ENCODE data around the gene BACH1. TPM values are rescaled to one million over a fixed set of nuclear protein-coding genes. Genes with fewer than 3 reads are reported as not detected.

Gene BACH1
- total and polyA plus RNA-seq, 2 donors (not counting 1 experiment from before 2014, with no cell fraction given): 10.1 to 221 TPM

GRCh38 chr21:29379517-29380054 lies 80.9 kb downstream of the BACH1 start:
- ATAC-seq (ENCODE audit: low read depth) (no peak), DNase-seq (no peak)
- Histone ChIP-seq H3K9me3 (ENCODE audit: control extremely low read depth in 1 of 3, control insufficient read depth in 2 of 3, insufficient read depth in 1 of 3, low read length in 2 of 3) (peaks cover 0 to 3% (median 0%) of the 10 kb centered on the region in 3 donors), H3K27me3 (replicated peaks in 1 of 4; ENCODE audit: control extremely low read depth in 1 of 4, control insufficient read depth in 3 of 4, insufficient read depth in 4 of 4, low read length in 3 of 4) (no peaks in the 10 kb centered on the region), H3K4me3 (ENCODE audit: control extremely low read depth in 1 of 5, extremely low read depth in 1 of 5, insufficient read depth in 1 of 5, low read depth in 2 of 5, low read length in 4 of 5) (no peak overlapping the region), H3K79me2 (ENCODE audit: control insufficient read depth, insufficient read depth, low read length) (no peaks in the 10 kb centered on the region), H2AFZ (ENCODE audit: insufficient read depth, low read depth, low read length, poor library complexity, severe bottlenecking) (no peak overlapping the region), H3K4me1 (ENCODE audit: control insufficient read depth in 2 of 2, insufficient read depth in 2 of 2, low read length in 2 of 2) (peaks cover 0 to 8% of the 10 kb centered on the region in 2 donors), H4K20me1 (ENCODE audit: control insufficient read depth, insufficient read depth, low read length, poor library complexity, severe bottlenecking) (no peaks in the 10 kb centered on the region), H3K27ac (ENCODE audit: low read length in 2 of 2) (no peak overlapping the region), H3K4me2 (replicated peaks; ENCODE audit: low read depth, low read length, poor library complexity, severe bottlenecking) (no peak overlapping the region), H3K9ac (ENCODE audit: low read length) (no peak overlapping the region), H3K36me3 (replicated peaks in 1 of 2; ENCODE audit: control extremely low read depth in 1 of 2, control insufficient read depth in 1 of 2, extremely low read depth in 1 of 2, insufficient read depth in 2 of 2, low read length in 1 of 2) (peaks cover 0 to 2% of the 10 kb centered on the region in 2 experiments)
- H3K4me1 Mint-ChIP-seq: peaks cover 7% of the 10 kb centered on the region
- no peaks in the 10 kb centered on the region for H3K9me3 Mint-ChIP-seq (ENCODE audit: insufficient read depth)
- 91% methylated on average over 3 of the region's 6 CpGs for WGBS (ENCODE audit: insufficient coverage)
- intact Hi-C loops (cut with micrococcal nuclease): loop anchor here (10.0 kb wide), 2 partner anchors 115 to 465 kb away; no protein-coding TSS in a partner anchor
- no peak overlapping the region for H3K27ac Mint-ChIP-seq
- H3K4me3 Mint-ChIP-seq: no peak overlapping the region
- TF ChIP-seq EZH2 (IDR thresholded peaks at IDR 0.05; ENCODE audit: borderline replicate concordance, insufficient read depth, low read depth, low read length, poor library complexity, severe bottlenecking): no peak
- TF ChIP-seq CTCF (IDR thresholded peaks at IDR 0.05): no peak
- ChIA-PET CTCF (interaction anchor here (1.4 to 11.8 kb wide), 3 partner anchors 14 to 287 kb away, joined by 3 to 310 read pairs (median 3); no protein-coding TSS in a partner anchor), POLR2A (no interaction called here)
- no peaks in the 10 kb centered on the region for H3K27me3 Mint-ChIP-seq

- intact Hi-C loops (cut with micrococcal nuclease): no loop called here
- H3K4me2 ChIP-seq (replicated peaks; ENCODE audit: low read depth, low read length, poor library complexity, severe bottlenecking): no peak overlapping the region
- H3K4me1 Mint-ChIP-seq: no peaks in the 10 kb centered on the region
Observed at GRCh38 chr21:29382030-29382654, 83.4 kb downstream of the BACH1 start.

More at GRCh38 chr21:29382030-29382654, 83.4 kb downstream of the BACH1 start:
- TF ChIP-seq CTCF (IDR thresholded peaks at IDR 0.05) (no peak), EZH2 (IDR thresholded peaks at IDR 0.05; ENCODE audit: borderline replicate concordance, insufficient read depth, low read depth, low read length, poor library complexity, severe bottlenecking) (no peak)
- H3K4me3 Mint-ChIP-seq: no peak overlapping the region
- ATAC-seq (ENCODE audit: low read depth): no peak
- Histone ChIP-seq H3K36me3 (replicated peaks in 1 of 2; ENCODE audit: control extremely low read depth in 1 of 2, control insufficient read depth in 1 of 2, extremely low read depth in 1 of 2, insufficient read depth in 2 of 2, low read length in 1 of 2) (peaks cover 0 to 2% of the 10 kb centered on the region in 2 experiments), H3K27me3 (replicated peaks in 1 of 4; ENCODE audit: control extremely low read depth in 1 of 4, control insufficient read depth in 3 of 4, insufficient read depth in 4 of 4, low read length in 3 of 4) (no peaks in the 10 kb centered on the region), H3K9me3 (ENCODE audit: control extremely low read depth in 1 of 3, control insufficient read depth in 2 of 3, insufficient read depth in 1 of 3, low read length in 2 of 3) (peaks cover 0 to 3% (median 0%) of the 10 kb centered on the region in 3 donors), H3K79me2 (ENCODE audit: control insufficient read depth, insufficient read depth, low read length) (no peaks in the 10 kb centered on the region), H3K4me1 (ENCODE audit: control insufficient read depth in 2 of 2, insufficient read depth in 2 of 2, low read length in 2 of 2) (no peaks in the 10 kb centered on the region), H2AFZ (ENCODE audit: insufficient read depth, low read depth, low read length, poor library complexity, severe bottlenecking) (no peak overlapping the region), H3K9ac (ENCODE audit: low read length) (no peak overlapping the region), H3K27ac (ENCODE audit: low read length in 2 of 2) (no peak overlapping the region), H3K4me3 (ENCODE audit: control extremely low read depth in 1 of 5, extremely low read depth in 1 of 5, insufficient read depth in 1 of 5, low read depth in 2 of 5, low read length in 4 of 5) (no peak overlapping the region), H4K20me1 (ENCODE audit: control insufficient read depth, insufficient read depth, low read length, poor library complexity, severe bottlenecking) (no peaks in the 10 kb centered on the region)
- no peak for DNase-seq
- no peaks in the 10 kb centered on the region for H3K9me3 Mint-ChIP-seq (ENCODE audit: insufficient read depth)
- WGBS (ENCODE audit: insufficient coverage): 100% methylated on average over 2 of the region's 4 CpGs
- H3K27ac Mint-ChIP-seq: no peak overlapping the region
- ChIA-PET CTCF (interaction anchor here (1.0 to 1.3 kb wide), 3 partner anchors 9 to 294 kb away, joined by 3 to 4 read pairs (median 4); no protein-coding TSS in a partner anchor), POLR2A (no interaction called here)
- no peaks in the 10 kb centered on the region for H3K27me3 Mint-ChIP-seq

Data from B cell (primary cell).